Activated T-helper 2 cell treated with anti-CD3 and anti-CD28 coated beads, Interferon-gamma antibody, Interleukin-2, Interleukin-4, amounts not matched to agents 10 μg/mL and 5 μg/mL and 100 μg/mL, durations not matched to agents 14 hours and 24 hours and 36 hours (primary cell): ENCODE measurements around the gene MBTPS1. TPM values are rescaled to one million over a fixed set of nuclear protein-coding genes. Genes with fewer than 3 reads are reported as not detected.

Experiments
- DNase-seq: peaks from one replicate; pipeline ENCODE4 v3.0.0; 2021; ENCODE audit warnings: low spot score
- H3K27ac Mint-ChIP-seq: one replicate; pipeline ENCODE4 v1.8.0; 2021; ENCODE audit warnings: mixed read lengths
- H3K27me3 Mint-ChIP-seq: one replicate; pipeline ENCODE4 v1.8.0; 2021; ENCODE audit warnings: low read depth, mixed read lengths
- H3K36me3 Mint-ChIP-seq: one replicate; pipeline ENCODE4 v1.8.0; 2021; ENCODE audit warnings: low read depth, mixed read lengths
- H3K4me1 Mint-ChIP-seq: one replicate; pipeline ENCODE4 v1.8.0; 2021; ENCODE audit warnings: low read depth, mixed read lengths
- H3K4me3 Mint-ChIP-seq: one replicate; pipeline ENCODE4 v1.8.0; 2021; ENCODE audit warnings: low read depth, mild to moderate bottlenecking, moderate library complexity, mixed read lengths
- H3K9me3 Mint-ChIP-seq: one replicate; pipeline ENCODE4 v1.8.0; 2021; ENCODE audit warnings: mixed read lengths
- intact Hi-C: fragments of 100-400 bp; cut with micrococcal nuclease; formaldehyde crosslinking; loops from one replicate; pipeline ENCODE4 v1.15.1; 2023
- total RNA-seq: library from RNA; stranded (reverse); gene quantifications from 2 replicates; pipeline ENCODE4 v1.2.3, GENCODE V29; 2022

MBTPS1 gene
- total RNA-seq, 1 donor from 2014 or later: 54.5 TPM

GRCh38 chr16:84062734-84063640, 53.8 kb downstream of the MBTPS1 start:
- Mint-ChIP-seq H3K27me3 (no peaks in the 10 kb centered on the region), H3K27ac (peak overlapping the region; percentile 33), H3K9me3 (no peaks in the 10 kb centered on the region), H3K4me3 (no peak overlapping the region), H3K4me1 (peaks cover 3% of the 10 kb centered on the region), H3K36me3 (peaks cover 72% of the 10 kb centered on the region)
- intact Hi-C loops: no loop called here
- DNase-seq: peak; percentile 50

- intact Hi-C loops: no loop called here
- peaks cover 75% of the 10 kb centered on the region for H3K36me3 Mint-ChIP-seq
- peaks cover 3% of the 10 kb centered on the region for H3K4me1 Mint-ChIP-seq
- no peaks in the 10 kb centered on the region for H3K9me3 Mint-ChIP-seq
- DNase-seq: no peak
- H3K27me3 Mint-ChIP-seq: no peaks in the 10 kb centered on the region
- no peak overlapping the region for H3K27ac Mint-ChIP-seq
- H3K4me3 Mint-ChIP-seq: no peak overlapping the region
These were observed 55.4 kb downstream of the MBTPS1 start for GRCh38 chr16:84061236-84061819.

- H3K9me3 Mint-ChIP-seq: no peaks in the 10 kb centered on the region
- no peak overlapping the region for H3K27ac Mint-ChIP-seq
- intact Hi-C loops: no loop called here
- H3K27me3 Mint-ChIP-seq: no peaks in the 10 kb centered on the region
- no peak overlapping the region for H3K4me3 Mint-ChIP-seq
- H3K36me3 Mint-ChIP-seq: peaks cover 76% of the 10 kb centered on the region
- peaks cover 3% of the 10 kb centered on the region for H3K4me1 Mint-ChIP-seq
- DNase-seq: no peak
These were observed 56.5 kb downstream of the MBTPS1 start for GRCh38 chr16:84059946-84060901.

- DNase-seq: no peak
- Mint-ChIP-seq H3K36me3 (peaks cover 76% of the 10 kb centered on the region), H3K9me3 (no peaks in the 10 kb centered on the region), H3K4me3 (no peak overlapping the region), H3K4me1 (peaks cover 3% of the 10 kb centered on the region), H3K27me3 (no peaks in the 10 kb centered on the region), H3K27ac (no peak overlapping the region)
- intact Hi-C loops: no loop called here
These were observed 57.6 kb downstream of the MBTPS1 start for GRCh38 chr16:84059111-84059510.

- DNase-seq: no peak
- H3K9me3 Mint-ChIP-seq: no peaks in the 10 kb centered on the region
- no peaks in the 10 kb centered on the region for H3K27me3 Mint-ChIP-seq
- no peak overlapping the region for H3K27ac Mint-ChIP-seq
- peaks cover 80% of the 10 kb centered on the region for H3K36me3 Mint-ChIP-seq
- intact Hi-C loops: no loop called here
- no peak overlapping the region for H3K4me3 Mint-ChIP-seq
- peaks cover 3% of the 10 kb centered on the region for H3K4me1 Mint-ChIP-seq
These were observed 58.1 kb downstream of the MBTPS1 start for GRCh38 chr16:84058664-84059063.

DNA sequence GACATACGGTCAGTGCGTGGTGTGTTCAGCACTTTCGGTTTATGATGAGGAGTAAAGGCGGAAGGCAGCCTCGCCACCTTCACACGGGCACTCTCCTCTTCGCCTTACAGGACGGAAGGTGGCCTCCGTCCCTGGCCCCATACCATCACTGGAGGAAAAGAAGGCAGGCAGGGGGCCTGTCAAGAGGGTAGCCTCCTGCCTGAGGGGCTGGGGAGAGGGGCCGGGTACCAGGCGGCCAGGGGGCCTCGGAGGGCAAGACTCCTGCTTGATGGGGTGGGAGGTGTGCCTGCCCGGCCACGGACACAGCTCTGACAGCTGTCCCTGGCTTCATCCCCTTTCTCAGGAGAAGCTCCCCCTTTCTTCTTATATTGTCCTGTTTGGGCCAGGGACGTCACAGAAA, 58.5 kb downstream of the MBTPS1 start:
- H3K27me3 Mint-ChIP-seq: no peaks in the 10 kb centered on the region
- H3K27ac Mint-ChIP-seq: no peak overlapping the region
- no peak overlapping the region for H3K4me3 Mint-ChIP-seq
- no peak for DNase-seq
- peaks cover 80% of the 10 kb centered on the region for H3K36me3 Mint-ChIP-seq
- H3K9me3 Mint-ChIP-seq: no peaks in the 10 kb centered on the region
- peaks cover 3% of the 10 kb centered on the region for H3K4me1 Mint-ChIP-seq
- intact Hi-C loops: no loop called here

- Mint-ChIP-seq H3K4me3 (no peak overlapping the region), H3K4me1 (no peaks in the 10 kb centered on the region), H3K27ac (no peak overlapping the region), H3K27me3 (no peaks in the 10 kb centered on the region), H3K36me3 (peaks cover 82% of the 10 kb centered on the region), H3K9me3 (no peaks in the 10 kb centered on the region)
- no peak for DNase-seq
- intact Hi-C loops: no loop called here
These were observed 59.8 kb downstream of the MBTPS1 start for GRCh38 chr16:84056933-84057332.

GRCh38 chr16:84055801-84056634, 60.7 kb downstream of the MBTPS1 start:
- Mint-ChIP-seq H3K9me3 (no peaks in the 10 kb centered on the region), H3K4me3 (no peak overlapping the region), H3K4me1 (no peaks in the 10 kb centered on the region), H3K27ac (no peak overlapping the region), H3K27me3 (no peaks in the 10 kb centered on the region), H3K36me3 (peaks cover 74% of the 10 kb centered on the region)
- DNase-seq: no peak
- intact Hi-C loops: no loop called here

DNA sequence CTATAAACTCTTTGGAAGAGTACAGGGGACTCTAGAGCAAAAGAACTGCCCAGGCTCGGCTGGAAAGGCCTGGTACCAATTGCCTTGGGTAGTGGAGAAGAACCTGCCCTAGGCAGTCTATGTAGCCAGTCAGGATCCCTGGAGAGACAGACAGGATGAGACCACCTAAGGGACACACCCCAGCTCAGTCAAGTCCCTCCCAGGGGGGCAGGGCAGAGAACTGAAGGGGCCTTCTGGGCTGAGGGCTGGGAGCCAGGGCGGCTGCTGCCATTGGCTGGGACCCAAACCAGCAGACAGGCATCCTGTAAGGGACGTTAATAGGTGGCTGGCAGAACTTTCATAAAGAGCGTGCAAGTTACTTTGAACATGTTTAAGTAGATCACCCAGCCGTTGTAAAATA, 61.4 kb downstream of the MBTPS1 start:
- Mint-ChIP-seq H3K4me1 (no peaks in the 10 kb centered on the region), H3K27me3 (no peaks in the 10 kb centered on the region), H3K36me3 (peaks cover 70% of the 10 kb centered on the region), H3K9me3 (no peaks in the 10 kb centered on the region), H3K4me3 (no peak overlapping the region), H3K27ac (no peak overlapping the region)
- no peak for DNase-seq
- intact Hi-C loops: no loop called here

DNA sequence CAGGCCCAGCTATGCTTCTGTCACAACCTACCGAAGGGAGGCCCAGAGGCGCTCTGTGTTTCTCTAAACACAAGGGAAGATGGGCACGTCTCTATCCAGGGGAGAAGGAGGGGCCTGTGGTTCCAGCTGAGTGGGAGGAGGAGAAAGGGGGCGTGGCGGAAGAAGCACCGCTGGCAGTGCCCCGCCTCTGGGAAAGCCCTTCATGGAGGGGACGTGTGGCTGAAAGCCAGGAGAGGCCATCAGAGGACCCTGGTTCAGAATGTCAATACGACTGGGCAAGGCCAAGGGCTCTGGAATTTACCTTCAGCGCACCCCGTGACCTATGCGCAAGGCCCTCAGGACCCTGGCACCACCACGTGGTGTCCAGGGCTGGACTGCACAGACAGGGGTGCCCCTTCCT, 61.8 kb downstream of the MBTPS1 start:
- Mint-ChIP-seq H3K9me3 (no peaks in the 10 kb centered on the region), H3K4me3 (no peak overlapping the region), H3K36me3 (peaks cover 67% of the 10 kb centered on the region), H3K27me3 (no peaks in the 10 kb centered on the region), H3K27ac (no peak overlapping the region), H3K4me1 (no peaks in the 10 kb centered on the region)
- no peak for DNase-seq
- intact Hi-C loops: no loop called here

DNA sequence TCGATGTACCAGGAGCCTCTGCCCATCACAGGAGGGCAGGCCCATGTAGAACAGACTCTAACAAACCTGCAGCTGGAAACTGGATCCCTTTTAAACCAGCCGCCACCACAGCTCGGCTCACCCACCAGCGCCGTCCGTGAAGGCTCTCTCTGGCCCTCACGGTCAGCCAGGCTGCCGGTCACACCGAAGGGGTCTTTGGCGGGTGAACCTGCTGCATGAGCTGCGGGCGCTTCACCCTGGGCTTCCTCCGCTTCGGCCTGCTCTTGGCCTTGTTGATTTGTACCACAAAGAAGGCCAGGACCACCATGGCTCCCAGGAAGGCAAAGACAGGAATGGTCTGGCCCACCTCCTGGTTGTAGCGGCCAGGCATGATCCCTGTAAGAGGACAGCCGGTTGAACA, 62.5 kb downstream of the MBTPS1 start:
- Mint-ChIP-seq H3K36me3 (peaks cover 61% of the 10 kb centered on the region), H3K27me3 (no peaks in the 10 kb centered on the region), H3K4me1 (no peaks in the 10 kb centered on the region)

GRCh38 chr16:84053237-84053636, 63.5 kb downstream of the MBTPS1 start:
- peaks cover 51% of the 10 kb centered on the region for H3K36me3 Mint-ChIP-seq
- no peak overlapping the region for H3K4me3 Mint-ChIP-seq
- H3K27ac Mint-ChIP-seq: no peak overlapping the region
- intact Hi-C loops: no loop called here
- H3K4me1 Mint-ChIP-seq: no peaks in the 10 kb centered on the region
- H3K27me3 Mint-ChIP-seq: no peaks in the 10 kb centered on the region
- H3K9me3 Mint-ChIP-seq: no peaks in the 10 kb centered on the region
- no peak for DNase-seq

More for the DNA sequence above, 62.5 kb downstream of the MBTPS1 start:
- no peak for DNase-seq
- no peak overlapping the region for H3K27ac Mint-ChIP-seq
- H3K9me3 Mint-ChIP-seq: no peaks in the 10 kb centered on the region
- no peak overlapping the region for H3K4me3 Mint-ChIP-seq
- intact Hi-C loops: no loop called here
